HEK293 (cell line): ENCODE data around the gene FUBP3.

Source experiments
- CTCF ChIA-PET: fragments of 350-600 bp; formaldehyde crosslinking; extraction: SDS; loops from one replicate; lab custom pipeline; 2021; ENCODE audit warnings: antibody characterized with exemption; lab: Yijun Ruan, JAX
- POLR2A ChIA-PET: fragments of 300-600 bp; formaldehyde crosslinking; extraction: SDS; loops from one replicate; lab custom pipeline; 2020; ENCODE audit warnings: antibody characterized with exemption, inconsistent platforms; lab: Yijun Ruan, JAX
- H3K27ac ChIP-seq: fragments of 200-500 bp; sonication (Bioruptor generic); 2 replicates; pipeline ENCODE4 v1.5.1; 2014; ENCODE audit warnings: low read depth, low read length, control low read depth, inconsistent platforms; ENCODE audit errors: extremely low read depth
- H3K36me3 ChIP-seq, 2 experiments: fragments of 200-500 bp in 1 of 2; sonication (Bioruptor generic) in 1 of 2; 1 replicate in 1 of 2; 2 replicates in 1 of 2; pipeline ENCODE4 v1.5.1; 2014 to 2017; ENCODE audit warnings: inconsistent platforms in 2 of 2, low read length in 2 of 2; ENCODE audit not compliant: control insufficient read depth in 2 of 2, insufficient read depth in 1 of 2
- H3K4me1 ChIP-seq: fragments of 200-500 bp; sonication (Bioruptor generic); 2 replicates; pipeline ENCODE4 v1.5.1; 2014; ENCODE audit warnings: mild to moderate bottlenecking, low read length, inconsistent platforms; ENCODE audit not compliant: control insufficient read depth, insufficient read depth
- H3K4me3 ChIP-seq: 2 replicates; pipeline ENCODE4 v1.5.1; 2011; ENCODE audit warnings: low read depth, mild to moderate bottlenecking, control low read depth, low read length, moderate library complexity
- H3K9me3 ChIP-seq: fragments of 200-500 bp; sonication (Bioruptor generic); 2 replicates; pipeline ENCODE4 v1.5.1; 2014; ENCODE audit warnings: low read depth, low read length, inconsistent platforms; ENCODE audit not compliant: control insufficient read depth, insufficient read depth
- GLI2 ChIP-seq: fragments of 450-650 bp; formaldehyde crosslinking; IDR thresholded peaks from 2 replicates; pipeline ENCODE4; 2017; ENCODE audit warnings: missing biosample characterization, missing genetic modification characterization, low read depth, borderline replicate concordance
- KLF10 ChIP-seq: fragments of 450-650 bp; IDR thresholded peaks from 2 replicates; pipeline ENCODE4 v1.5.1; 2018; ENCODE audit warnings: missing biosample characterization, mild to moderate bottlenecking, missing genetic modification characterization
- MZF1 ChIP-seq: fragments of 450-650 bp; formaldehyde crosslinking; IDR thresholded peaks from 2 replicates; pipeline ENCODE4 v1.5.1; 2017; ENCODE audit warnings: missing biosample characterization, missing genetic modification characterization, borderline replicate concordance
- ZNF184 ChIP-seq: fragments of 450-650 bp; IDR thresholded peaks from 2 replicates; pipeline ENCODE4 v1.5.1; 2018; ENCODE audit warnings: missing biosample characterization, mild to moderate bottlenecking, missing genetic modification characterization
- ZNF266 ChIP-seq: fragments of 450-650 bp; formaldehyde crosslinking; IDR thresholded peaks from 2 replicates; pipeline ENCODE4 v1.5.1; 2016; ENCODE audit warnings: missing biosample characterization, missing genetic modification characterization, low read depth
- ZNF292 ChIP-seq: fragments of 450-650 bp; formaldehyde crosslinking; IDR thresholded peaks from 2 replicates; pipeline ENCODE4 v1.5.1; 2016; ENCODE audit warnings: low read depth, missing biosample characterization, missing genetic modification characterization, borderline replicate concordance
- ZNF311 ChIP-seq: fragments of 450-650 bp; formaldehyde crosslinking; IDR thresholded peaks from 2 replicates; pipeline ENCODE4 v1.5.1; 2017; ENCODE audit warnings: missing biosample characterization, missing genetic modification characterization, borderline replicate concordance
- ZNF416 ChIP-seq: fragments of 450-650 bp; formaldehyde crosslinking; IDR thresholded peaks from 2 replicates; pipeline ENCODE4 v1.5.1; 2016; ENCODE audit warnings: missing biosample characterization, missing genetic modification characterization
- ZNF510 ChIP-seq: fragments of 450-650 bp; formaldehyde crosslinking; IDR thresholded peaks from 2 replicates; pipeline ENCODE4 v1.5.1; 2018; ENCODE audit warnings: mild to moderate bottlenecking, missing genetic modification characterization, missing biosample characterization; ENCODE audit not compliant: insufficient replicate concordance
- ZNF558 ChIP-seq: fragments of 450-650 bp; formaldehyde crosslinking; IDR thresholded peaks from 2 replicates; pipeline ENCODE4 v1.5.1; 2016; ENCODE audit warnings: missing biosample characterization, missing genetic modification characterization
- ZNF629 ChIP-seq: fragments of 450-650 bp; formaldehyde crosslinking; IDR thresholded peaks from 2 replicates; pipeline ENCODE4 v1.5.1; 2017; ENCODE audit warnings: missing biosample characterization, missing genetic modification characterization
- ZNF670 ChIP-seq: fragments of 450-650 bp; formaldehyde crosslinking; IDR thresholded peaks from 2 replicates; pipeline ENCODE4 v1.5.1; 2016; ENCODE audit warnings: missing biosample characterization, missing genetic modification characterization, low read depth
- ZNF791 ChIP-seq: fragments of 450-650 bp; formaldehyde crosslinking; IDR thresholded peaks from 2 replicates; pipeline ENCODE4 v1.5.1; 2016; ENCODE audit warnings: missing biosample characterization, missing genetic modification characterization
- ZNF843 ChIP-seq: fragments of 450-650 bp; formaldehyde crosslinking; IDR thresholded peaks from 2 replicates; pipeline ENCODE4 v1.5.1; 2016; ENCODE audit warnings: missing biosample characterization, missing genetic modification characterization
- TF ChIP-seq, protein P1 (sequence below): fragments of 450-650 bp; formaldehyde crosslinking; IDR thresholded peaks from 2 replicates; pipeline ENCODE4 v1.5.1; 2016; ENCODE audit warnings: missing biosample characterization, missing genetic modification characterization
- TF ChIP-seq, protein P2 (sequence below): fragments of 450-650 bp; formaldehyde crosslinking; IDR thresholded peaks from 2 replicates; pipeline ENCODE4 v1.5.1; 2016; ENCODE audit warnings: missing biosample characterization, missing genetic modification characterization

FUBP3 gene

DNA sequence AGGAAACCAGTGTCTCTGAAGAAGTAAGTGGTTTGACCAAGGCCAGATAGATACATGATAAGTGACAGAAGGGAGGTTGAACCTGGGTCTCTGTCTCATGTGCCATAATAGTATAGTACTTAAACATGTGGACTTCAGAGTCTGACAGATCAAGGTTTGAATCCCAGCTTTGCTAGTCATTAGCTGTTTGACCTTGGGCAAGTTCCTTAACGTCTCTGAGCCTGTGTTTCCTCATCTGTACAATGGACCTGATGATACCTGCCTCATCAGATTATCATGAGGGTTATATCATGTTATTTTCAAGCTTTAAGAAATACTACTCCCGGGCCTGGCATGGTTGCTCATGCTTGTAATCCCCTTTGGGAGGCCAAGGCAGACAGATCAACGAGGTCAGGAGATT lies 24.9 kb downstream of the FUBP3 start:
- H3K4me1 ChIP-seq, result no peaks in the 10 kb centered on the region
- H3K36me3 ChIP-seq, result peaks cover 8 to 65% of the 10 kb centered on the region in 2 experiments
- ChIA-PET CTCF (interaction anchor here (0.7 to 1.5 kb wide), 5 partner anchors 25 to 1633 kb away, joined by 3 to 6 read pairs (median 3); no protein-coding TSS in a partner anchor), POLR2A (interaction anchor here (0.6 kb wide), 1 partner anchor 54 kb away, joined by 5 read pairs; no protein-coding TSS in a partner anchor)
- TF ChIP-seq ZNF791 (tag by site-specific recombination) (no peak), ZNF416 (tag by site-specific recombination) (no peak), ZNF670 (tag by site-specific recombination) (no peak), ZNF266 (tag by site-specific recombination) (no peak), ZNF292 (no peak), ZNF510 (tag by site-specific recombination) (no peak), ZNF558 (tag by site-specific recombination) (no peak), ZNF629 (tag by site-specific recombination) (no peak), ZNF843 (no peak), KLF10 (tag by site-specific recombination) (no peak)
- TF ChIP-seq, protein P1, sequence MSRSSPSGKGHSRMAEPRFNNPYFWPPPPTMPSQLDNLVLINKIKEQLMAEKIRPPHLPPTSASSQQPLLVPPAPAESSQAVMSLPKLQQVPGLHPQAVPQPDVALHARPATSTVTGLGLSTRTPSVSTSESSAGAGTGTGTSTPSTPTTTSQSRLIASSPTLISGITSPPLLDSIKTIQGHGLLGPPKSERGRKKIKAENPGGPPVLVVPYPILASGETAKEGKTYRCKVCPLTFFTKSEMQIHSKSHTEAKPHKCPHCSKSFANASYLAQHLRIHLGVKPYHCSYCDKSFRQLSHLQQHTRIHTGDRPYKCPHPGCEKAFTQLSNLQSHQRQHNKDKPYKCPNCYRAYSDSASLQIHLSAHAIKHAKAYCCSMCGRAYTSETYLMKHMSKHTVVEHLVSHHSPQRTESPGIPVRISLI (tag by site-specific recombination), result no peak
- TF ChIP-seq, protein P2, sequence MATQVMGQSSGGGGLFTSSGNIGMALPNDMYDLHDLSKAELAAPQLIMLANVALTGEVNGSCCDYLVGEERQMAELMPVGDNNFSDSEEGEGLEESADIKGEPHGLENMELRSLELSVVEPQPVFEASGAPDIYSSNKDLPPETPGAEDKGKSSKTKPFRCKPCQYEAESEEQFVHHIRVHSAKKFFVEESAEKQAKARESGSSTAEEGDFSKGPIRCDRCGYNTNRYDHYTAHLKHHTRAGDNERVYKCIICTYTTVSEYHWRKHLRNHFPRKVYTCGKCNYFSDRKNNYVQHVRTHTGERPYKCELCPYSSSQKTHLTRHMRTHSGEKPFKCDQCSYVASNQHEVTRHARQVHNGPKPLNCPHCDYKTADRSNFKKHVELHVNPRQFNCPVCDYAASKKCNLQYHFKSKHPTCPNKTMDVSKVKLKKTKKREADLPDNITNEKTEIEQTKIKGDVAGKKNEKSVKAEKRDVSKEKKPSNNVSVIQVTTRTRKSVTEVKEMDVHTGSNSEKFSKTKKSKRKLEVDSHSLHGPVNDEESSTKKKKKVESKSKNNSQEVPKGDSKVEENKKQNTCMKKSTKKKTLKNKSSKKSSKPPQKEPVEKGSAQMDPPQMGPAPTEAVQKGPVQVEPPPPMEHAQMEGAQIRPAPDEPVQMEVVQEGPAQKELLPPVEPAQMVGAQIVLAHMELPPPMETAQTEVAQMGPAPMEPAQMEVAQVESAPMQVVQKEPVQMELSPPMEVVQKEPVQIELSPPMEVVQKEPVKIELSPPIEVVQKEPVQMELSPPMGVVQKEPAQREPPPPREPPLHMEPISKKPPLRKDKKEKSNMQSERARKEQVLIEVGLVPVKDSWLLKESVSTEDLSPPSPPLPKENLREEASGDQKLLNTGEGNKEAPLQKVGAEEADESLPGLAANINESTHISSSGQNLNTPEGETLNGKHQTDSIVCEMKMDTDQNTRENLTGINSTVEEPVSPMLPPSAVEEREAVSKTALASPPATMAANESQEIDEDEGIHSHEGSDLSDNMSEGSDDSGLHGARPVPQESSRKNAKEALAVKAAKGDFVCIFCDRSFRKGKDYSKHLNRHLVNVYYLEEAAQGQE (tag by site-specific recombination), result no peak
- no peaks in the 10 kb centered on the region for H3K9me3 ChIP-seq
- no peak overlapping the region for H3K4me3 ChIP-seq
- H3K27ac ChIP-seq, result no peak overlapping the region

GRCh38 chr9:130606887-130607600 lies 27.7 kb downstream of the FUBP3 start:
- Histone ChIP-seq H3K27ac (no peak overlapping the region), H3K9me3 (no peaks in the 10 kb centered on the region), H3K36me3 (peaks cover 18 to 70% of the 10 kb centered on the region in 2 experiments), H3K4me3 (no peak overlapping the region), H3K4me1 (no peaks in the 10 kb centered on the region)
- POLR2A ChIA-PET, result no interaction called here
- TF ChIP-seq GLI2 (tag by site-specific recombination), result no peak
- TF ChIP-seq ZNF184, result no peak
- TF ChIP-seq ZNF311 (tag by site-specific recombination), result no peak
- no peak for TF ChIP-seq MZF1 (tag by site-specific recombination)
- TF ChIP-seq, protein P1 (tag by site-specific recombination), result peak; percentile 64
- CTCF ChIA-PET, result interaction anchor here (0.6 kb wide), 3 partner anchors 18 to 940 kb away, joined by 3 to 4 read pairs (median 4); no protein-coding TSS in a partner anchor
